Adipose tissue (tissue), 3 donors: Measurements from ENCODE around the gene FAM9B. TPM values are rescaled to one million over a fixed set of nuclear protein-coding genes. Genes with fewer than 3 reads are reported as not detected.

Source experiments
- H3K27ac ChIP-seq: one replicate; pipeline ENCODE4 v1.5.1; 2013; ENCODE audit warnings: low read depth, low read length
- WGBS, 3 donors: extraction: QIAGEN DNeasy Blood & Tissue Kit; methylation state at CpG; one replicate each; pipeline ENCODE4 v1.1.7; 2013; 5-methylcytosine and 5-hydroxymethylcytosine counted together
- polyA plus RNA-seq, 3 donors: library from polyadenylated mRNA; stranded (reverse); fragments of 200-250 nt; gene quantifications; one replicate each; pipeline ENCODE4 v1.2.3, GENCODE V29; 2013
- donor health status: healthy with polysubstance abuse.
- donor health status: Bipolar disorder and iron deficiency.
- donor health status: healthy.

FAM9B gene
- polyA plus RNA-seq, 3 donors = 0.11 TPM; not detected in 2

GRCh38 chrX:8987672-8988250 lies 46.2 kb downstream of the FAM9B start:
- WGBS, 3 donors = 81 to 89% (median 85%) methylated on average over 6 of the region's 6 CpGs

GRCh38 chrX:8984231-8984630 lies 49.7 kb downstream of the FAM9B start:
- WGBS, 3 donors = 63 to 81% (median 68%) methylated on average over 2 of the region's 2 CpGs
- H3K27ac ChIP-seq = no peak overlapping the region

More at GRCh38 chrX:8987672-8988250, 46.2 kb downstream of the FAM9B start:
- H3K27ac ChIP-seq = no peak overlapping the region

GRCh38 chrX:8981723-8982122 lies 52.2 kb downstream of the FAM9B start:
- H3K27ac ChIP-seq = no peak overlapping the region
- 70 to 83% (median 71%) methylated on average over 2 of the region's 2 CpGs for WGBS, 3 donors

- WGBS, 3 donors = 80 to 100% (median 84%) methylated on average over 1 of the region's 1 CpG
- H3K27ac ChIP-seq = no peak overlapping the region
Measured at GRCh38 chrX:8980756-8981155, 53.2 kb downstream of the FAM9B start.

Other genes starting within 250 kb of the FAM9B start
- gene FAM9A, start 232.7 kb downstream of the FAM9B start, polyA plus RNA-seq = not detected